CD4-positive, alpha-beta T cell treated with Interleukin-10 for 1 hour (primary cell): ENCODE data around the gene ESRRG.
"Not testable (repeated sequence)": the region's sequence is repeated elsewhere in the genome, so short reads cannot be mapped to it uniquely, and the experiment has no call there.

Experiments
- DNase-seq: peaks from one replicate; pipeline ENCODE4 v3.0.0-alpha.2; 2020

The ESRRG gene

DNA sequence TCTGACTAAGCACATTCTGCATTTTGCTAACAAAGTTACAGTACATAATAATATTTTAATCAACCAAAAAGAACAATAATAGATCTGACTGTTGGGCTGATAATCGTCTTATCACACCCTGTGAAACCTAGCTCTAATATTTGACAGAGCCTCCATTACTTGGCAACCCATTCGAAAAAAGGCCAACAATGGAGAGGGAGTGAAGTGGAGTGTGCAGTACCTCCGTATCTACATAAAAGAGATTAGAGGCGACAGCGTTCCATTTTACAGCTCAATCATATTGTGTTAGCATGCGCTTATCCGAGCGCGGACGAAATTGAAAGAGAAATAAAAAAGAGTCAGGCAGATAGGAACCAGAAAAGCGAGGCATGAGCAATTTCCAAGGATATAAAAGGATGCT lies 162.7 kb downstream of the ESRRG start:
- DNase-seq = no peak

- DNase-seq = no peak
These were observed 163.9 kb downstream of the ESRRG start for GRCh38 chr1:216559359-216559758.

- DNase-seq = no peak
These were observed 167.6 kb downstream of the ESRRG start for GRCh38 chr1:216555653-216556052.

GRCh38 chr1:216554934-216555333 lies 168.3 kb downstream of the ESRRG start:
- DNase-seq = no peak

DNA sequence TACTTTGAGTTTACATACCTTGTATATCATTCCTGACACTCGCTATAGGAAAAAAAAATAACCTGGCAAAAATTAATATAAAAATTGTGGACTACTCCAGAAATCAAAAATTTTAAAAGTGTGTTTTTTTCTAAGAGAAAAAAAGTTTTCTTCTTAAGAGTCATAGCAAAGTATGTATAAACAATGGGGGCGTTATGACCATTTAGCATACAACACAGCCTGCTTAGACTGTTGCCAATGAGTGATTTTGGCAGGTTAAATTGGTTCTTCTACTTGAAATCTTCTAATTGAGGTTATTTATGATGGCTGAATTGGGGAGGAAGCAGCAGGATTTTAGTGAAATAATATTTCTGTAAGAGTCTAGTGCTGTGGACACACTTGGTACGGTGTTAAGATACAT lies 169.5 kb downstream of the ESRRG start:
- DNase-seq = no peak

DNA sequence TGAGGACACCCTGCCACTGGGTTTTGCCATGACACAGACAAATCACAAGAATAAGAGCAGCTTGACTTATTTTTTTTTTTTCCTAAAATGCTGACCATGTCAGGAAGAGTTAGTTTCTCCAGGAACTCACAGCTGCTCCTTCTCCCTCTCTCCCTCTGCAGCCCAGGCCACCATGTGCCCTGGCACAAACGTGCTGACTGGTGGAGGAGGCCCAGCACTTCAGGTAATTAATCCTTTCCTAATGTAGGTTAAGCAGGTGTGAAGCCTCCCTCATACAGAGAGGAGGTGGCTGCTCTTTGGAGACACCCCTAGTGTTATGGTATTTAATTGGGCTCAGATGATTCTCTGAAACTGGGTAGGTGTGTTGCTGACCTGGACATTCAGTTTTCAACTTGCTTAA lies 170.2 kb downstream of the ESRRG start:
- DNase-seq = no peak

GRCh38 chr1:216549796-216550195 lies 173.4 kb downstream of the ESRRG start:
- DNase-seq = no peak

- no peak for DNase-seq
These were observed 180.5 kb downstream of the ESRRG start for GRCh38 chr1:216542741-216543140.

GRCh38 chr1:216542263-216542662 lies 181.0 kb downstream of the ESRRG start:
- DNase-seq = no peak

GRCh38 chr1:216535751-216536150 lies 187.5 kb downstream of the ESRRG start:
- no peak for DNase-seq

- DNase-seq = no peak
These were observed 188.2 kb downstream of the ESRRG start for GRCh38 chr1:216535059-216535458.

GRCh38 chr1:216533776-216534175 lies 189.5 kb downstream of the ESRRG start:
- no peak for DNase-seq

DNA sequence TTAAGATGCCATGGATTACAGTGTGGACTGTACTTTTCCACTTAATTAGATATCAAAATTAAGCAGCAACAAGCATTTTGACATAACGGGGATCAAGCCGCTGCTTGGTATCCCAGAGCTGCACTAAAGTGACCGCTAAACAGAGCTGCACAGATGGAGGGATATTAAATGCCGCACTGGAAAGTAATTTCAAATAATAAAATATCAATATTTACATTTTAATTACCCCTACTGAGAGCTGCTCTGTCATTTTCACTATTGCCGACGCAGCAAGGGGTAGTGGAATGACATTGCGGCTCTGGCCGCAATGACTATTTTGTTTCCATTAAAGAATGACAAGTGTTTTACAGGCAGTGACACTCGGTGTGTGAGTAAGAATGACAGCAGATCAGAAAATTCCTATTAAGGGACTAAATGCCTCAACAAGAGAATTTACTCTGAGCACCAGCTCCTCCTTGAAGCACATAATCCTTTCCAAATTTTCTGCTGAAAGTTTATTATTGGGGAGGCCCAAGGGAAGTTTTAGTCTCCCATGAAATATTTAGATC lies 190.9 kb downstream of the ESRRG start:
- DNase-seq = no peak

GRCh38 chr1:216531263-216532239 lies 191.7 kb downstream of the ESRRG start:
- DNase-seq = no peak

- not testable (repeated sequence) for DNase-seq
These were observed 193.4 kb downstream of the ESRRG start for GRCh38 chr1:216529851-216530250.

GRCh38 chr1:216528816-216529215 lies 194.4 kb downstream of the ESRRG start:
- no peak for DNase-seq

DNA sequence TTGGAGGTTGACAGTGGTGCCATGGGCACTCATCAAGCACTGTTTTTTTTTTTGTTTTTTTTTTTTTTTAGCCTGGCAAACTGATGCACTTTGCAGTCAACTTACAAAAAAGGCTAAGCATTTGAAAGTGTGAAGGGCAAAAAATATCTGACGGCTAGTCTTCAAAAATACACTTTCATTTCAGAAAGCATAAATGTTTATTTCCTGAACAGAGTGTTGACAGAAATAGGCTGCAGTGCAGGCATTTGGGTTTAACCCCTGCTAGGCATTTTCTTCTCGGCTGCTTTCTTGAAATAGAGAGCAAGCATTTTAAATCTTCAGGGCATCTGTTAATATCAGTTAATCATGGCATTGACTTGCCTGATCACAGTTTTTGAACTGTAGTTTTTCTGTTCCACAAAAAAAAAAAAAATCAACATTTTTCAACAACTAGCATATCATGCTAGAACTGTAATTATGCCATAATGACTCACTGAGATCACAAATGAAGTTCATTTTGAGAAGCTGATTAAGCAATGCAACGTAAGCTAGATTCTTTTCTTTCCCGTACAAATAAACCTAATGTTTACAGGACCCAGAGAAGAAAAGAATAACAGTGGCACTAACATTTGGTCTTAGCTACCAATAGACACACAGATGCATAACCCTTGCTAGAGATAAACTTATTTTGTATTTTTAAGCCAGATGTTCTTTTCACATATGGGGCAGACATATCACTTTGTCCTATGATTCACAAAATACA lies 199.6 kb downstream of the ESRRG start:
- DNase-seq = no peak

- no peak for DNase-seq
These were observed 200.2 kb downstream of the ESRRG start for GRCh38 chr1:216523043-216523442.

- DNase-seq = no peak
These were observed 201.8 kb downstream of the ESRRG start for GRCh38 chr1:216521477-216521876.

- no peak for DNase-seq
These were observed 204.2 kb downstream of the ESRRG start for GRCh38 chr1:216518844-216519627.

DNA sequence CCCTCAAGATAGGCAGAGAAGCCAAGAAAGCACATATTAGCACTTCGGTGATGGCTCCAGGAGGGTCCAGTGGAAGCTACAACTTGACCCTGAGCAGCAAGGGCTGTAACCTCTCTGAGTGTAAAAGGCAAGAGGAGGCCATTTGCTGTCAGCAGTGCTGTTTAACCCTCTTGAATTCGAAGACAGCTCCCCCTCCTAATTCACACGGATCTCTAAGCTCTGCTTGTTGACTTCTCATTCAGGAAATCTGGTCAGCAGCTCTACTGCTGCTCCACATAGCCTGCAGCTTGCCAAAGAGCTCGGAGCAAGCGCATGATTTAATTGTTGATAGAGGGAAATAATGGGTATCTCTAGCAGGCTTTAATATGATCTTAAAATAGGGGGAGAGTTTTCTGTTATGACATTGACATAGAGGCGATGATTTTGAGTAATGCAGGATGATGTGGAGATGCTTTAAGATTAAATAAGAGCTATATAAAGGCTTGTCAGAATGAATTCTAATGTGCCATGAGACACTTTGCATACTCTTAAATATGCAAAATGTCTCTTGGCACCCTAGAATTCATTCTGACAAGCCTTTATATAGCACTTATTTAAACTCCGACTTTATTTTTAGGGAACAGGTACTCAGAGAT lies 220.6 kb downstream of the ESRRG start:
- DNase-seq = no peak

DNA sequence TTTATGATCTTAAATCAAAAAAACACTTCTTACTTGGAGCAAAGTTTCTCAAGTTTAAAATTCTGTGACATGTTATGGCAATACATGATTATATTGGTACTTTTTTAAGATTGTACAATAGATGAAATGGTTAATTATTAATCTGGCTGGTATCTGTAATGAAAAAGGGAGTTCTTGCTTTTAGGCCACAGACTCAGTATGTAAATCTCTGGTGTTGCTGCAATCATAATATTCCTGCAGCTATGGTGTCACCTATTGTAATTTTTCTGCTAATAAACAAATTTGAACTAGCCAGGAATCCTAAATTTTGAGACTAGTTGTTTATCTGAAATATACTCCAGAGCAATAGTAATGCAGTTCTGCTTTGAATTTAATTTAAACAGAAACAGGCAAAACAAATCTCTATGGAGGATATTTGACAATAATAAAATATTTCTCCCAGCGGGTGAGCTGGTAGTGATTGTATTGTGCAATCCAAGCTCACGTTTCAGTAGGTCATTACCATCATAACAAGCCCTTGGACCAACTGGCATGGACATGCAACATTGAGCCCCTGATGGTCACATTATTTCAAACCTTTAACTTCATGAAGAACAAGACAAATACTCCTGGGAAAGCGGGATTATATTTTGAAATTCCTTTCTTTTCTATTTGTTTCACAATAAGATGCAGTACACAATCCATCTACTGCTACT lies 222.8 kb downstream of the ESRRG start:
- DNase-seq = no peak
